ENCODE data around the gene RASGRP1.

Gene RASGRP1

DNA sequence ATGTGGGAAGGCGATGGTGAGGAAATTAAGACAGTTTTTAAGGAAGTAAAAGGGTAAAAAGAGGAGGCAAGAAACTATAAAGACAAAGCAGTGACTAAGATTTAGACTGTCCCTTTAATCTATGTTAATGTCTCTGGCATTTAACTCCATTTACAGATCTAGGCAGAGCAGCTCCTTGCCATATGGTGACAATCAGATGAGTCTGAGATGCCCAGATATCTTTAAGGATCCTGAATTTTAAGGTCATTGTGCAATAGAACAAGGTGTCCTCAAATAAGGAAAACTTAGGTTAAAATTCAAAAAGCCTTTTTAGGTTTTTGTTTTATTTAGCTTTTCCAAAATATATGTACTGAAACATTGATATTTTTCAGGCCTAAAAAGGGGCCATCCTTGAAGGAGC lies 24.1 kb downstream of the RASGRP1 start:
- Mint-ChIP-seq H3K27ac (peak overlapping the region; percentile 43), H3K27me3 (no peaks in the 10 kb centered on the region), H3K4me3 (no peak overlapping the region), H3K9me3 (no peaks in the 10 kb centered on the region), H3K36me3 (peaks cover 72% of the 10 kb centered on the region), H3K4me1 (peaks cover 90% of the 10 kb centered on the region)
- no peak for DNase-seq
- CTCF ChIA-PET, result interaction anchor here (0.7 kb wide), 1 partner anchor 150 kb away, joined by 3 read pairs; no protein-coding TSS in a partner anchor

DNA sequence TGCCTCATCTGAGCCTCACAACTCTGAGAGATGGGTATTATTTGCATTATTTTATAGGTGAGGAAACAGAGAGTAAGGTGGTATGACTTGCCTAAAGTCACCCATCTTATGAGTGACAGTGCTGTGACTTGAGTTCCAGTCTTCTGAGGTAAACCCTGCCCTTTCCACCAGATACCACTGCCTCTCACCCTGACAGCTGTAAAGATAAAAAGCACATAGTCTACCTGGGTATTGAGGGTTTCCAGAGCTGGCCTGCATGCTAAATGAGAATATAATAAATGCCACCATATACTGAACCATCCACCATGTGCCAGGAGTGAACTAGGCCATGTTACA lies 25.6 kb downstream of the RASGRP1 start:
- H3K27me3 Mint-ChIP-seq, result no peaks in the 10 kb centered on the region
- no peaks in the 10 kb centered on the region for H3K9me3 Mint-ChIP-seq
- CTCF ChIA-PET, result interaction anchor here (0.6 to 1.2 kb wide), 2 partner anchors 15 to 125 kb away, joined by 3 to 4 read pairs; no protein-coding TSS in a partner anchor
- H3K27ac Mint-ChIP-seq, result peak overlapping the region; percentile 82
- DNase-seq, result no peak
- H3K36me3 Mint-ChIP-seq, result peaks cover 75% of the 10 kb centered on the region
- peaks cover 90% of the 10 kb centered on the region for H3K4me1 Mint-ChIP-seq
- H3K4me3 Mint-ChIP-seq, result no peak overlapping the region

DNA sequence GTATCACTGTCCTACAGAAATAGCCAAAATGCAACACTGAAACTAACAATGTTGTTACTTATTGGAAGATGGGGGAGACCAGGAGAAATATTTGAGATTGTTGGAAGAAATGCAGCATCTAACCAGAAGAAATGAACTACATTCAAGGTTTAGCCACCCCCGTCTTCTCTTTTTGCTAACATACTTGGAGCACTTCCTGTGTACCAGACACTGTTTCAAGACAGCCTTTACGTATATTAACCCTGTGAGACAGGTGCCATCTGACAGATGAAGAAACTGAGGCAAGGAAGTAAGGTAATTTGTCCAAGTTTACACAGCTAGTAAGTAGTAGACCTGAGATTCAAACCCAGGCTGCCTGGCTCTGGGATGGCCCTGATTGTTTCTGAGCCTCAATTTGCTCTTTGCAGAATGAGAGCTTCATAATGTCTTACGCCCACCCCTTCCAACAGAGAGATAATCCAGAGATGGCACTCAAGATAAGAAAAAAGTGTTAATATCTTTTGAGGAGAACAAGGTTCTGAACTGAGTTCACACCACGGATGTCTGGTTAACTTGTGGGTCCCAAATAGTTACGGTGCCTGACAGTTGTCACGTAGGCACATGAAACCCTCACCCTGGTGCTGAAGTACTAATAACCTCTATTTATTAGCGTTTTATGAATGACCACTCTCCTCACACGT lies 26.1 kb downstream of the RASGRP1 start:
- CTCF ChIA-PET, result interaction anchor here (0.6 to 1.2 kb wide), 2 partner anchors 15 to 125 kb away, joined by 3 to 4 read pairs; no protein-coding TSS in a partner anchor
- Mint-ChIP-seq H3K4me3 (peak overlapping the region; percentile 52), H3K4me1 (peaks cover 90% of the 10 kb centered on the region), H3K9me3 (no peaks in the 10 kb centered on the region), H3K27me3 (no peaks in the 10 kb centered on the region), H3K27ac (peak overlapping the region; percentile 82), H3K36me3 (peaks cover 75% of the 10 kb centered on the region)
- DNase-seq, result no peak

GRCh38 chr15:38536201-38536676 lies 28.4 kb downstream of the RASGRP1 start:
- Mint-ChIP-seq H3K27ac (no peak overlapping the region), H3K4me3 (no peak overlapping the region), H3K27me3 (no peaks in the 10 kb centered on the region), H3K36me3 (peaks cover 81% of the 10 kb centered on the region), H3K4me1 (peaks cover 95% of the 10 kb centered on the region), H3K9me3 (no peaks in the 10 kb centered on the region)
- CTCF ChIA-PET, result interaction anchor here (0.9 kb wide), 1 partner anchor 147 kb away, joined by 3 read pairs; no protein-coding TSS in a partner anchor
- no peak for DNase-seq

DNA sequence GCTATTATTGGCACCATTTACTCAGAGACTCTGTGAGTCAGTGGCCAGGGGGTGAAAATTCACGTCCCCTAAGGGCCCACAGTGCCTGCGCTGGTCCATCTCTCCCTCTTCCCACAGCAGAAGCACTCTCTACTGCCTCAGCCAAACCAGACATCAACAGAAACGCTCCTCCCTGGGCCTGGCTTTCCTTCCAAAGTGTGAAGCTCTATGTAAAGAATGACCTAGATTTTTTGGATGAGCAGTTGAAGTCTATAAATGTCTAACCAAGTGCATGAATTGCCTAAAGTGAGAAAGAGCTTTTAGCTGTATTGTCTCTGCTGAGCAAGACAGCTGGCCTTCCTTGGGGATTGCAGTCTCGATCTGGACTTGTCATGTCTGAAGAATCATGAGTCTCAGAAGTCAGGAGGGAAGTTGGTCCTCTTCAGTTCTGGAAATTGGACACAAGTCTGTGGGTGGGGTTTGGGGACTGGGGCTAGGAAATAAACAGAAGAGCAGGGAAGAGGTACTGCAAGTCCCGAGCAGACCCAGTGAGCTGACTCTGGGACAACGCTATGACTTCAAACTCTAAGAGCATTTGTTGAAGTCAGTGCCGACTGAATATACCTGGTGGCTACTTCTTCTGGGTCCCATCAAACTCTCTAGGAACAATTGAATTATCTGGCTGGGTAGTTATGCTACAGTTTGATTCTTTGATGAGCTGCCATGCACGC lies 29.0 kb downstream of the RASGRP1 start:
- Mint-ChIP-seq H3K9me3 (no peaks in the 10 kb centered on the region), H3K36me3 (peaks cover 82% of the 10 kb centered on the region), H3K27me3 (no peaks in the 10 kb centered on the region), H3K4me1 (peaks cover 94% of the 10 kb centered on the region), H3K27ac (no peak overlapping the region), H3K4me3 (no peak overlapping the region)
- DNase-seq, result no peak
- CTCF ChIA-PET, result interaction anchor here (0.9 to 5.3 kb wide), 5 partner anchors 28 to 160 kb away, joined by 3 to 20 read pairs (median 4); partner anchors contain the start of gene RASGRP1

DNA sequence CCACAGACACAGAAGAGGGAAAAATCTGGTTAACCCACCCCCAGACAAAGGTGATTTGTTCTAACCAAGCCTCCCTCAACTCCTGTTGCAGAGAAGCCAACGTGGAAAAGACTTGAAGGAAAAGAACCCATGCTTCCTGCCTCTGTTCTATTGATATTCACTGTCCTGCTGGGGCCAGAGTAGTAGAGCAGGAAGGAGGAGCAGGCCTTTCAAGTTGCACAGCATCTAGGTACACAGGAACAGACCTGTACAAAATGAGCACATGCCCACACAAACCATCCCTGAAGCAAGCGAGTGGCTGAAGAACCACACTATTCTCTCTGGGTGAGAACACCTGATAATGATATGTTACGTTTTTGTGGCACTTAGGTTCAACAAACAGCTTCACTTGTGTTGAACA lies 29.9 kb downstream of the RASGRP1 start:
- no peak for DNase-seq
- Mint-ChIP-seq H3K27ac (peak overlapping the region; percentile 68), H3K36me3 (peaks cover 86% of the 10 kb centered on the region), H3K4me3 (no peak overlapping the region), H3K27me3 (no peaks in the 10 kb centered on the region), H3K4me1 (peaks cover 95% of the 10 kb centered on the region), H3K9me3 (no peaks in the 10 kb centered on the region)
- CTCF ChIA-PET, result interaction anchor here (0.8 to 5.3 kb wide), 5 partner anchors 29 to 165 kb away, joined by 3 to 20 read pairs (median 4); partner anchors contain the start of gene RASGRP1

GRCh38 chr15:38533926-38534325 lies 30.7 kb downstream of the RASGRP1 start:
- Mint-ChIP-seq H3K27ac (peak overlapping the region; percentile 73), H3K9me3 (no peaks in the 10 kb centered on the region), H3K36me3 (peaks cover 92% of the 10 kb centered on the region), H3K27me3 (no peaks in the 10 kb centered on the region), H3K4me1 (peaks cover 93% of the 10 kb centered on the region), H3K4me3 (no peak overlapping the region)
- DNase-seq, result no peak
- CTCF ChIA-PET, result interaction anchor here (0.8 to 5.3 kb wide), 3 partner anchors 157 to 166 kb away, joined by 3 to 20 read pairs (median 4); no protein-coding TSS in a partner anchor

GRCh38 chr15:38533416-38533915 lies 31.1 kb downstream of the RASGRP1 start:
- Mint-ChIP-seq H3K9me3 (no peaks in the 10 kb centered on the region), H3K36me3 (peaks cover 95% of the 10 kb centered on the region)

DNA sequence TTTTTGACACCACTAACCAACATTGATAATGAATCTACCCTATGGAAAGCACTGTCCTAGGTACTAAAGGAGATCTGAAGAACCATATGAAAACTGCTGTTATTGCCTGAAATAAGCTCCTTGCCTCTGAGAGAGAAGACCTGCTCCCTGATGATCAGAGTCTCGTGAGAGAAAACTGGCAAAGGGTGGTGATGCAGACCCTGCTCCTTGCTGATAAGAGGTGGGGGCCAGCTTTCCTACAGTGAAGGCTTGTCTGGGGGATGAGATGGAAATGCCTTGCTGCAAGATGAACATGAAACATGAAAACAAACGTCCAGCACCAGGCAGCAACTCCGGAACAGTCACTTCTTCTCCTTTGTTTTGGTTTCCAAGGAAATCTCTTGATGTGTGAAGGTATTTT lies 31.9 kb downstream of the RASGRP1 start:
- Mint-ChIP-seq H3K4me1 (peaks cover 90% of the 10 kb centered on the region), H3K9me3 (no peaks in the 10 kb centered on the region), H3K4me3 (no peak overlapping the region), H3K27ac (peak overlapping the region; percentile 73), H3K27me3 (no peaks in the 10 kb centered on the region), H3K36me3 (peaks cover 93% of the 10 kb centered on the region)
- no peak for DNase-seq
- CTCF ChIA-PET, result interaction anchor here (2.1 to 5.3 kb wide), 2 partner anchors 150 to 158 kb away, joined by 6 to 20 read pairs; no protein-coding TSS in a partner anchor

More at GRCh38 chr15:38533416-38533915, 31.1 kb downstream of the RASGRP1 start:
- no peak for DNase-seq
- Mint-ChIP-seq H3K4me3 (no peak overlapping the region), H3K27ac (peak overlapping the region; percentile 73), H3K27me3 (no peaks in the 10 kb centered on the region), H3K4me1 (peaks cover 92% of the 10 kb centered on the region)
- CTCF ChIA-PET, result interaction anchor here (2.1 to 5.3 kb wide), 2 partner anchors 149 to 157 kb away, joined by 6 to 20 read pairs; no protein-coding TSS in a partner anchor

- H3K27me3 Mint-ChIP-seq, result no peaks in the 10 kb centered on the region
- CTCF ChIA-PET, result interaction anchor here (2.1 to 5.3 kb wide), 2 partner anchors 151 to 159 kb away, joined by 6 to 20 read pairs; no protein-coding TSS in a partner anchor
- H3K9me3 Mint-ChIP-seq, result no peaks in the 10 kb centered on the region
- peaks cover 82% of the 10 kb centered on the region for H3K4me1 Mint-ChIP-seq
- H3K27ac Mint-ChIP-seq, result peak overlapping the region; percentile 44
- peaks cover 93% of the 10 kb centered on the region for H3K36me3 Mint-ChIP-seq
- H3K4me3 Mint-ChIP-seq, result no peak overlapping the region
- DNase-seq, result no peak
These were observed 33.1 kb downstream of the RASGRP1 start for GRCh38 chr15:38531509-38531908.

- CTCF ChIA-PET, result interaction anchor here (1.1 kb wide), 1 partner anchor 168 kb away, joined by 4 read pairs; no protein-coding TSS in a partner anchor
- H3K36me3 Mint-ChIP-seq, result peaks cover 93% of the 10 kb centered on the region
- peaks cover 72% of the 10 kb centered on the region for H3K4me1 Mint-ChIP-seq
- H3K4me3 Mint-ChIP-seq, result no peak overlapping the region
- H3K27ac Mint-ChIP-seq, result no peak overlapping the region
- no peaks in the 10 kb centered on the region for H3K27me3 Mint-ChIP-seq
- no peaks in the 10 kb centered on the region for H3K9me3 Mint-ChIP-seq
- DNase-seq, result no peak
These were observed 34.5 kb downstream of the RASGRP1 start for GRCh38 chr15:38530113-38530512.

DNA sequence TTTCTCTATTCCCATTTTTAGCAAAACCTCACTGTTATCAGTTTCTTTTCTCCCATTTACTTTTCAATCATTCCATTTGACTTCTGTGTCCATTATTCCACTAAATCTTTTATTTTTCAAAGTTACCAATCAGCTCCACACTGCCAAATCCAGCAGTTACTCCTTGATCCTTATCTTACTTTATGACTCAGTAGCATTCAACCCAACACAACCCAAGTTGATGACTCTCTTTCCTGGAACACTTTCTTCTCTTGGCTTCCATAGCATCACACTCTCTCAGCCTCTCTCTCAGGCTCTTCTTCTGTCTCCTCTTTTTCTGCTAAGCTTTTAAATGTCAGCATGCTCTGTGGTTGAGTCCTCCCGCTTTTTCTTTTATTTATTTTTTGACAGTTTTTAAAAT lies 36.3 kb downstream of the RASGRP1 start:
- Mint-ChIP-seq H3K27ac (peak overlapping the region; percentile 29), H3K4me1 (peaks cover 54% of the 10 kb centered on the region), H3K36me3 (peaks cover 86% of the 10 kb centered on the region), H3K9me3 (no peaks in the 10 kb centered on the region), H3K4me3 (no peak overlapping the region), H3K27me3 (no peaks in the 10 kb centered on the region)
- DNase-seq, result no peak
- CTCF ChIA-PET, result no interaction called here

DNA sequence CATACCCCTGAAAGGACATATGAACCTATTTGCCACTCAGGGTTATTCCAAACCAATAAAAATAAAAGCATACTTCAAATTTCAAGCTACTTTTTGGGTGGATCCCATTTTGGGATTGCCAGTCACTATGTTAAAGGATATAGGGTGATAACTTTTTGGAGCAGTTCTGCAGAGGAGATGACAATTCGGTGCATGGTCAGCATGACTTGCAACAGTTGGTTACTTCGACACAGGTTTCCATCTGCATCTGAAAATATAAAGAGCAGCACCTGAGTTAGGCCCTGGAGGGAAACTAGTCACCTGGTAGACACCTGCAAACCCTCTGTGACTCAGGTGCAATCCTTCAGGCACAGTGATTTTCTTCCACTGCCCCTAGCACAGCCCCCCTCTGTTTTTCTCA lies 38.5 kb downstream of the RASGRP1 start:
- no peaks in the 10 kb centered on the region for H3K27me3 Mint-ChIP-seq
- H3K4me3 Mint-ChIP-seq, result no peak overlapping the region
- CTCF ChIA-PET, result no interaction called here
- peaks cover 45% of the 10 kb centered on the region for H3K4me1 Mint-ChIP-seq
- H3K27ac Mint-ChIP-seq, result peak overlapping the region; percentile 29
- DNase-seq, result no peak
- H3K36me3 Mint-ChIP-seq, result peaks cover 81% of the 10 kb centered on the region
- no peaks in the 10 kb centered on the region for H3K9me3 Mint-ChIP-seq

- Mint-ChIP-seq H3K36me3 (peaks cover 74% of the 10 kb centered on the region), H3K9me3 (no peaks in the 10 kb centered on the region), H3K27ac (peak overlapping the region; percentile 16), H3K4me3 (no peak overlapping the region), H3K27me3 (no peaks in the 10 kb centered on the region), H3K4me1 (peaks cover 40% of the 10 kb centered on the region)
- DNase-seq, result no peak
- CTCF ChIA-PET, result no interaction called here
These were observed 39.1 kb downstream of the RASGRP1 start for GRCh38 chr15:38525489-38525888.
